Stomach (tissue), 9 donors: ENCODE measurements around the gene UQCRFS1. TPM values are rescaled to one million over a fixed set of nuclear protein-coding genes. Genes with fewer than 3 reads are reported as not detected.

ENCODE experiments used
- DNase-seq, 2 donors: peaks; one replicate each; pipeline versions ENCODE4 v3.0.0 to v3.0.0-alpha.2; 2013 to 2019
- H3K27ac ChIP-seq, 5 donors: fragments of 200-600 bp in 4 of 5; sonication (generic) in 4 of 5; one replicate each; pipeline ENCODE4 v1.5.1; 2013 to 2019; ENCODE audit warnings: mild to moderate bottlenecking in 1 of 5, moderate library complexity in 1 of 5
- H3K27me3 ChIP-seq, 3 donors: fragments of 200-600 bp; sonication (generic); one replicate each; pipeline ENCODE4 v1.5.1; 2017 to 2019; ENCODE audit warnings: mixed run types in 1 of 3
- H3K36me3 ChIP-seq, 4 donors: fragments of 200-600 bp; sonication (generic); 1 replicate in 3 of 4; 2 replicates in 1 of 4; pipeline ENCODE4 v1.5.1; 2016 to 2019
- H3K4me1 ChIP-seq, 4 donors: fragments of 200-600 bp; sonication (generic); one replicate each; pipeline ENCODE4 v1.5.1; 2016 to 2019
- H3K4me3 ChIP-seq, 4 donors: fragments of 200-600 bp; sonication (generic) in 3 of 4; one replicate each; pipeline ENCODE4 v1.5.1; 2016 to 2019; ENCODE audit warnings: mild to moderate bottlenecking in 1 of 4
- H3K9me3 ChIP-seq, 4 donors: fragments of 200-600 bp; sonication (generic); one replicate each; pipeline ENCODE4 v1.5.1; 2016 to 2019
- EP300 ChIP-seq: sonication (generic); formaldehyde crosslinking; IDR thresholded peaks from one replicate; pipeline ENCODE4 v1.6.1; 2017; ENCODE audit warnings: antibody characterized with exemption
- POLR2A ChIP-seq, 4 donors: fragments of 450-650 bp; IDR thresholded peaks; one replicate each; pipeline ENCODE4 v1.6.1; 2016; ENCODE audit warnings: antibody characterized with exemption in 4 of 4, control low read depth in 2 of 4, mild to moderate bottlenecking in 1 of 4, moderate library complexity in 1 of 4
- POLR2AphosphoS5 ChIP-seq, 3 donors: sonication (generic); formaldehyde crosslinking; IDR thresholded peaks; one replicate each; pipeline ENCODE4 v1.6.1; 2016; ENCODE audit warnings: antibody characterized with exemption in 3 of 3
- WGBS, 5 donors: extraction: QIAGEN DNeasy Blood & Tissue Kit in 3 of 5; methylation state at CpG; one replicate each; pipeline versions ENCODE4 v1.1.5 to v1.1.7; 2013 to 2018; 5-methylcytosine and 5-hydroxymethylcytosine counted together
- intact Hi-C: fragments of 100-400 bp; cut with DNase I; formaldehyde crosslinking; loops from one replicate; pipeline ENCODE4 v1.15.1; 2023; ENCODE audit warnings: low total_unique reads
- polyA plus RNA-seq, 3 donors: library from polyadenylated mRNA; stranded (reverse); fragments of 200-250 nt; gene quantifications; one replicate each; pipeline ENCODE4 v1.2.3, GENCODE V29; 2013
- total RNA-seq, 5 donors: library from RNA; depleted of rRNA; stranded (reverse); fragments of >200 nt; gene quantifications; one replicate each; pipeline versions ENCODE4 v1.1.0 to v1.2.3, GENCODE V29; 2014 to 2016
- TF ChIP-seq, protein P1 (sequence below), 7 experiments: fragments of 450-650 bp in 4 of 7; fragments of 200-600 bp in 3 of 7; sonication (generic) in 3 of 7; IDR thresholded peaks; one replicate each; pipeline ENCODE4 v1.5.1; 2016 to 2019; ENCODE audit warnings: antibody characterized with exemption in 7 of 7, control low read depth in 2 of 7, mild to moderate bottlenecking in 1 of 7
- donor health status: healthy with polysubstance abuse.
- donor health status: Bipolar disorder and iron deficiency.
- donor health status: healthy.

Gene UQCRFS1
- total and polyA plus RNA-seq, 8 donors = 17.0 to 84.9 (median 40.6) TPM

DNA sequence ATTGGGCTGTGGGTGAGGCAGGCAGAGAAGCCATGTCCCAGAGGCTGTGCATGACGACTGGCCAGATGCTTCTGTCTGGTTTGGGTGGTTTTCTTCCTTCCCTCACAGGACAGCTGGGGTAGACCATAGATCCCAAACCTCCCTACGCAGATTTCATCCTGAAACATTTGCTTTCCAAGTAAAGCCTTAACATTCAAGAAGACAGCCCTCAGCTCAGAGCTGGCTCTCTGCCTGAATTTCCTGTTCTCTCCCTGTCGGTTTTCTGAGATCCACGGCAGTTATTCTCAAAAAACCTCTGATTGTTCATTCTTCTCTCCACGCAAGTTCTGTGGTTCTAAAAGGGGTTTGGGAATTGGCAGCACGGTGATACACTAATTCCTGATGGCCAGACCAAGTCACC is 25.3 kb downstream of the UQCRFS1 start:
- Histone ChIP-seq H3K36me3 (no peaks in the 10 kb centered on the region), H3K4me1 (no peaks in the 10 kb centered on the region), H3K27ac (no peak overlapping the region), H3K9me3 (no peaks in the 10 kb centered on the region), H3K4me3 (no peak overlapping the region), H3K27me3 (peaks cover 0 to 5% (median 0%) of the 10 kb centered on the region in 3 donors)
- TF ChIP-seq, protein P1, sequence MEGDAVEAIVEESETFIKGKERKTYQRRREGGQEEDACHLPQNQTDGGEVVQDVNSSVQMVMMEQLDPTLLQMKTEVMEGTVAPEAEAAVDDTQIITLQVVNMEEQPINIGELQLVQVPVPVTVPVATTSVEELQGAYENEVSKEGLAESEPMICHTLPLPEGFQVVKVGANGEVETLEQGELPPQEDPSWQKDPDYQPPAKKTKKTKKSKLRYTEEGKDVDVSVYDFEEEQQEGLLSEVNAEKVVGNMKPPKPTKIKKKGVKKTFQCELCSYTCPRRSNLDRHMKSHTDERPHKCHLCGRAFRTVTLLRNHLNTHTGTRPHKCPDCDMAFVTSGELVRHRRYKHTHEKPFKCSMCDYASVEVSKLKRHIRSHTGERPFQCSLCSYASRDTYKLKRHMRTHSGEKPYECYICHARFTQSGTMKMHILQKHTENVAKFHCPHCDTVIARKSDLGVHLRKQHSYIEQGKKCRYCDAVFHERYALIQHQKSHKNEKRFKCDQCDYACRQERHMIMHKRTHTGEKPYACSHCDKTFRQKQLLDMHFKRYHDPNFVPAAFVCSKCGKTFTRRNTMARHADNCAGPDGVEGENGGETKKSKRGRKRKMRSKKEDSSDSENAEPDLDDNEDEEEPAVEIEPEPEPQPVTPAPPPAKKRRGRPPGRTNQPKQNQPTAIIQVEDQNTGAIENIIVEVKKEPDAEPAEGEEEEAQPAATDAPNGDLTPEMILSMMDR (IDR thresholded peaks at IDR 0.05) = no peak
- TF ChIP-seq POLR2A (IDR thresholded peaks at IDR 0.05) = no peak
- no peak for TF ChIP-seq EP300
- no peak for TF ChIP-seq POLR2AphosphoS5 (IDR thresholded peaks at IDR 0.05)
- intact Hi-C loops = no loop called here
- WGBS, 5 donors = 74 to 80% (median 79%) methylated on average over 6 of the region's 6 CpGs
- DNase-seq = no peak

DNA sequence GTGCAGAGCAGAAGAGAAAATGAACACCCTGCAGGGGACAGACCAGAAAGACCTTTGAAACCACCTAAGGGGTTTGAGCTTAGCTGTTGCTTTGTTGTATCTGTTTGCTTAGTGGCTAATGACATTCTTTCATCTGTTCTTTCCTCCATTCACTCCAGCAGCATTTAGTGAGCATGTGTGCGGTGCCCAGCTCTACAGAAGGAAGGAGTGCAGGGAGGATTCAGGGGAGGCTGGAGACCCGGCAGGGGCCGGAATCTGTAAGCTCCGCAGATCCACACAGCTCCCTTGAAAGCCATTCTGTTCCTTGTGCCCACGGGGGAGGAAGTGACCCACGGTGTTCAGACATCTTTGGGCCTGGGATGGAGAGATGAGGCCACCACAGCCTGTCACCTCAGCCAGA is 27.5 kb downstream of the UQCRFS1 start:
- Histone ChIP-seq H3K9me3 (no peaks in the 10 kb centered on the region), H3K4me3 (no peak overlapping the region), H3K36me3 (no peaks in the 10 kb centered on the region), H3K4me1 (no peaks in the 10 kb centered on the region), H3K27me3 (peaks cover 0 to 5% (median 0%) of the 10 kb centered on the region in 3 donors), H3K27ac (no peak overlapping the region)
- TF ChIP-seq EP300 = no peak
- no peak for TF ChIP-seq POLR2AphosphoS5 (IDR thresholded peaks at IDR 0.05)
- TF ChIP-seq, protein P1 (IDR thresholded peaks at IDR 0.05) = no peak
- TF ChIP-seq POLR2A (IDR thresholded peaks at IDR 0.05) = no peak
- DNase-seq = no peak
- WGBS, 5 donors = 42 to 73% (median 51%) methylated on average over 6 of the region's 6 CpGs
- intact Hi-C loops = no loop called here

DNA sequence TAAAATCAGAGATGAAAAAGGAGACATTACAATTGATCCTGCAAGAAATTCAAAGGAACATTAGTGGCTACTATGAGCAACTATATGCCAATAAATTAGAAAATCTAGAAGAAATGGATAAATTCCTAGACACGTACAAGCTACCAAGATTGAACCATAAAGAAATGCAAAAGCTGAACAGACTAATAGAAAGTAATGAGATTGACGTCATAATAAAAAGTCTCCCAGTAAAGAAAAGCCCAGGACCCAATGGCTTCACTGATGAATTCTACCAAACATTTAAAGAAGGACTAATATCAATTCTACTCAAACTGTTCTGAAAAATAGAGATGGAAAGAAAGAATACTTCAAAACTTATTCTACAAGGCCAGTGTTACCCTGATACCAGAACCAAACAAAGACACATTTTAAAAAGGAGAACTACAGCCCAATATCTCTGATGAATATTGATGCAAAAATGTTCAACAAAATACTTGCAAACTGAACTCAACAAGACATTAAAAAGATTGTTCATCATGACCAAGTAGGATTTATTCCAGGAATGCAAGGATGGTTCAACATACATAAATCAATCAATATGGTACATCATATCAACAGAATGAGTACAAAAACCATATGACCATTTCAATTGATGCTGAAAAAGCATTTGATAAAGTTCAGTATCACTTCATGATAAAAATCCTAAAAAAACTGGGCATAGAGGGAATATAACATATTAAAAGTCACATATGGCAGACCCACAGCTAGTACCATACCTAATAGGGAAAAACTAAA is 35.8 kb downstream of the UQCRFS1 start:
- Histone ChIP-seq H3K4me3 (no peak overlapping the region), H3K4me1 (no peaks in the 10 kb centered on the region), H3K27me3 (no peaks in the 10 kb centered on the region), H3K27ac (no peak overlapping the region), H3K36me3 (no peaks in the 10 kb centered on the region), H3K9me3 (peaks cover 3 to 58% (median 41%) of the 10 kb centered on the region in 4 donors)
- intact Hi-C loops = no loop called here
- no peak for DNase-seq
- TF ChIP-seq POLR2AphosphoS5 (IDR thresholded peaks at IDR 0.05) = no peak
- no peak for TF ChIP-seq POLR2A (IDR thresholded peaks at IDR 0.05)
- TF ChIP-seq, protein P1 (IDR thresholded peaks at IDR 0.05) = no peak
- no peak for TF ChIP-seq EP300
- 78 to 87% (median 84%) methylated on average over 2 of the region's 2 CpGs for WGBS, 5 donors

DNA sequence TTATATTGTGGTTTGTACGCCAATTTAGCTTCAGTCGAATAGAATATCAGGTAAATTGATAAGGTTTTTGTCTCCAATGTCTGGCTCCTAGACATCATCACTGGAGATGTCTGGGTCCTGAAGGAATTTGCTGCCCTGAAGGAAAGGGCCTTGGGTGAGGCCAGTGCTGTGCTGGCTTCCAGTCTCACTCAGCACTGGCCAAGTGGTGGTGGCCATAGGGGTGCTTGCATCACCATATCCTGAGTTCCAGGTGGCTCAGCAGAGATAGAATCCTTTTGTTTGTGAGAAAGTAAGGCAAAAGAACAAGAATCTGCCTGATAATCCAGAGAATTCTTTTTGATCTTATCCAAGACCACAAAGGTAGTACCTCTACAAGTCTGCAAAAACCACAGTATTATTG is 39.1 kb downstream of the UQCRFS1 start:
- Histone ChIP-seq H3K9me3 (peaks cover 3 to 65% (median 39%) of the 10 kb centered on the region in 4 donors), H3K27ac (no peak overlapping the region), H3K36me3 (no peaks in the 10 kb centered on the region), H3K4me1 (no peaks in the 10 kb centered on the region), H3K27me3 (no peaks in the 10 kb centered on the region), H3K4me3 (no peak overlapping the region)
- intact Hi-C loops = no loop called here
- DNase-seq = no peak
- WGBS, 5 donors = 43 to 87% (median 69%) methylated on average over 2 of the region's 2 CpGs
- TF ChIP-seq, protein P1 (IDR thresholded peaks at IDR 0.05) = no peak
- TF ChIP-seq EP300 (no peak), POLR2AphosphoS5 (IDR thresholded peaks at IDR 0.05) (no peak), POLR2A (IDR thresholded peaks at IDR 0.05) (no peak)
